Measurements from ENCODE around the gene ALG9. TPM values are rescaled to one million over a fixed set of nuclear protein-coding genes. Genes with fewer than 3 reads are reported as not detected.

The ALG9 gene
- total RNA-seq, 1 experiment from 2014 or later, result 27.8 TPM

GRCh38 chr11:111882202-111882601 is 10.8 kb upstream of the ALG9 start:
- Histone ChIP-seq H3K27me3 (ENCODE audit: insufficient read depth, low read depth) (no peaks in the 10 kb centered on the region), H2AFZ (no peak overlapping the region), H3K9me3 (ENCODE audit: insufficient read depth, low read depth) (no peaks in the 10 kb centered on the region), H3F3A (ENCODE audit: insufficient read depth, low read depth) (peaks cover 14% of the 10 kb centered on the region), H3K4me3 (no peak overlapping the region), H3K27ac (no peak overlapping the region), H4K20me1 (ENCODE audit: insufficient read depth) (no peaks in the 10 kb centered on the region), H3K79me2 (ENCODE audit: low read depth) (peaks cover 15% of the 10 kb centered on the region), H3K4me1 (replicated peaks; ENCODE audit: insufficient read depth) (peaks cover 10% of the 10 kb centered on the region), H3K9me2 (ENCODE audit: insufficient read depth) (no peaks in the 10 kb centered on the region), H3K4me2 (no peak overlapping the region), H3K36me3 (ENCODE audit: low read depth) (no peaks in the 10 kb centered on the region)
- TF ChIP-seq CTCF (conservative IDR thresholded peaks at IDR 0.05) (no peak), EZH2 (IDR thresholded peaks at IDR 0.05; ENCODE audit: low read depth) (no peak)
- ChIA-PET POLR2A (ENCODE audit: unreplicated experiment) (interaction anchor here (0.5 kb wide), 1 partner anchor 18 kb away, joined by 9 read pairs; no protein-coding TSS in a partner anchor), CTCF (no interaction called here)
- BruUV-seq (replicated peaks), result no TSS peak
- intact Hi-C loops (cut with micrococcal nuclease; ENCODE audit: unreplicated experiment), result no loop called here
- DNase-seq, result no peak

- ChIA-PET CTCF (interaction anchor here (1.0 kb wide), 1 partner anchor 8 kb away, joined by 13 read pairs; the partner anchor contains the start of gene ALG9), POLR2A (ENCODE audit: unreplicated experiment) (no interaction called here)
- Histone ChIP-seq H3K4me3 (peak overlapping the region; percentile 65), H3K36me3 (ENCODE audit: low read depth) (no peaks in the 10 kb centered on the region), H3K4me2 (peak overlapping the region; percentile 80), H3K4me1 (replicated peaks; ENCODE audit: insufficient read depth) (peaks cover 10% of the 10 kb centered on the region), H3F3A (ENCODE audit: insufficient read depth, low read depth) (peaks cover 19% of the 10 kb centered on the region), H3K27ac (peak overlapping the region; percentile 88), H3K27me3 (ENCODE audit: insufficient read depth, low read depth) (no peaks in the 10 kb centered on the region), H3K79me2 (ENCODE audit: low read depth) (peaks cover 15% of the 10 kb centered on the region), H3K9me3 (ENCODE audit: insufficient read depth, low read depth) (no peaks in the 10 kb centered on the region), H3K9me2 (ENCODE audit: insufficient read depth) (no peaks in the 10 kb centered on the region), H2AFZ (peak overlapping the region; percentile 91), H4K20me1 (ENCODE audit: insufficient read depth) (no peaks in the 10 kb centered on the region)
- DNase-seq, result no peak
- intact Hi-C loops (cut with micrococcal nuclease; ENCODE audit: unreplicated experiment), result loop anchor here (1.0 to 10.0 kb wide), 8 partner anchors 33 to 401 kb away; partner anchors contain the start of genes C11orf52, IL18, SDHD and TEX12
- BruUV-seq (replicated peaks), result TSS peak; percentile 95
- TF ChIP-seq CTCF (conservative IDR thresholded peaks at IDR 0.05) (no peak), EZH2 (IDR thresholded peaks at IDR 0.05; ENCODE audit: low read depth) (no peak)
Observed at GRCh38 chr11:111879637-111879960, 8.2 kb upstream of the ALG9 start.

GRCh38 chr11:111878849-111879636 is 7.7 kb upstream of the ALG9 start, which contains the start of the genes CFAP68 and FDXACB1:
CFAP68 (plus strand) TSS chr11:111879541; CDS start chr11:111879561, 20 bp downstream.
FDXACB1 (minus strand) TSS chr11:111879165; CDS start chr11:111879132, 33 bp downstream.
- Histone ChIP-seq H3K36me3 (ENCODE audit: low read depth) (no peaks in the 10 kb centered on the region), H3K9me3 (ENCODE audit: insufficient read depth, low read depth) (no peaks in the 10 kb centered on the region), H3K4me2 (peak within 1 kb of the TSS; percentile 80), H3K79me2 (ENCODE audit: low read depth) (peaks cover 15% of the 10 kb centered on the region), H3K9me2 (ENCODE audit: insufficient read depth) (no peaks in the 10 kb centered on the region), H3K4me1 (replicated peaks; ENCODE audit: insufficient read depth) (peaks cover 10% of the 10 kb centered on the region), H3F3A (ENCODE audit: insufficient read depth, low read depth) (peaks cover 19% of the 10 kb centered on the region), H3K27me3 (ENCODE audit: insufficient read depth, low read depth) (no peaks in the 10 kb centered on the region), H3K4me3 (peak within 1 kb of the TSS; percentile 65), H4K20me1 (ENCODE audit: insufficient read depth) (no peaks in the 10 kb centered on the region), H2AFZ (peak within 1 kb of the TSS; percentile 91), H3K27ac (peak within 1 kb of the TSS; percentile 88)
- intact Hi-C loops (cut with micrococcal nuclease; ENCODE audit: unreplicated experiment), result loop anchor here (1.0 to 10.0 kb wide), 8 partner anchors 32 to 401 kb away; partner anchors contain the start of genes C11orf52, IL18, SDHD and TEX12
- DNase-seq, result peak; percentile 96
- TF ChIP-seq EZH2 (IDR thresholded peaks at IDR 0.05; ENCODE audit: low read depth) (no peak), CTCF (conservative IDR thresholded peaks at IDR 0.05) (peak; percentile 97)
- BruUV-seq (replicated peaks), result no TSS peak
- ChIA-PET POLR2A (ENCODE audit: unreplicated experiment) (interaction anchor here (0.6 kb wide), 1 partner anchor 188 kb away, joined by 3 read pairs; no protein-coding TSS in a partner anchor), CTCF (no interaction called here)
